Midbrain (tissue), 1 donor: ENCODE results near the gene SLC2A11.
A peak's percentile ranks its signal among the peaks of the same experiment; 100 is the strongest.

Experiments
- DNase-seq: peaks from one replicate; lab custom pipeline; 2025; lab: John Stamatoyannopoulos, UW

Gene SLC2A11, protein sequence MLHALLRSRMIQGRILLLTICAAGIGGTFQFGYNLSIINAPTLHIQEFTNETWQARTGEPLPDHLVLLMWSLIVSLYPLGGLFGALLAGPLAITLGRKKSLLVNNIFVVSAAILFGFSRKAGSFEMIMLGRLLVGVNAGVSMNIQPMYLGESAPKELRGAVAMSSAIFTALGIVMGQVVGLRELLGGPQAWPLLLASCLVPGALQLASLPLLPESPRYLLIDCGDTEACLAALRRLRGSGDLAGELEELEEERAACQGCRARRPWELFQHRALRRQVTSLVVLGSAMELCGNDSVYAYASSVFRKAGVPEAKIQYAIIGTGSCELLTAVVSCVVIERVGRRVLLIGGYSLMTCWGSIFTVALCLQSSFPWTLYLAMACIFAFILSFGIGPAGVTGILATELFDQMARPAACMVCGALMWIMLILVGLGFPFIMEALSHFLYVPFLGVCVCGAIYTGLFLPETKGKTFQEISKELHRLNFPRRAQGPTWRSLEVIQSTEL

DNA sequence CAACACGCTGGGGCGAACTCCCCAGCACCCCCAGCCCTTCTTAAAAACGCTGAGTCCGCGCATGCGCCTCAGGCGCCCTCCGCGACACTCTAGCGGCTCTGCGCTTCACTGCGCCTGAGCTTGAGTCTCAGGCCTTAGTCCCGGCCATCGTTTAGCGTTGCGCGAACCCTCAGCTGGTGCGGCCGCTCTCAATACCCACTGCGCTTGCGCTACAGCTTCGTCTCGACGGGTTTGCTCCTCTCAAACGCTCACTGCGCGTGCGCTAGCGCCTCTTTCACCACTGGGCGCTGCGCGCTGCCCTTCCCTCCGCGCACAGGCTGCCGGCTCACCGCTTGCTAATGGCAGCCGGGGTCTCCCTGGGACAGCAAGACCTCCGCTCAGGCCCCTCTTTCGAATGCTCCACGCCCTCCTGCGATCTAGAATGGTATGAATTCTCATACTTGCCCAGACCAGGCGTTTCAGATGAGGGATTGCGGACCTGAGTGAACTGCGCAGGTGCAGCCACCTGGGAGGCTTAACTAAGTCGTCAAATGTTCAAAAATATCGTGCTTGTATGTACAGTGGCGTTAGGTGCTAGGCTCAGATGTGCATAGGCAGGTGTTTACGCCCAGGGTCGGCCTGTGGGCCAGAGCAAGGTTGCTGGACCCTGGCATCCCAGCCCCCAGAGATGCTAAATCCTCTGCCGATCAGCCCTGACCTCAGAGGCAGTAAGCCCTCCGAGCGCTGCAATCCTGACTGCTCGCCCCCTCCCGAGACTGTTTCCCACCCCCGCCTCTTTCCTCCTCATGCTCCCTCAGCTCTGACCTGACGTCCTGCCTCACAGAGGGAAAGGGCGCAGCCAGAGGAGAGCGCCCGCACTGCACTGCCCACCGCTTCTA, at the start of gene SLC2A11:
TSS of gene SLC2A11 (plus strand) at position 270 of the 878 bp plus-strand sequence. CDS start at position 395, 125 bp downstream.
- peak; percentile 97 for DNase-seq

DNA sequence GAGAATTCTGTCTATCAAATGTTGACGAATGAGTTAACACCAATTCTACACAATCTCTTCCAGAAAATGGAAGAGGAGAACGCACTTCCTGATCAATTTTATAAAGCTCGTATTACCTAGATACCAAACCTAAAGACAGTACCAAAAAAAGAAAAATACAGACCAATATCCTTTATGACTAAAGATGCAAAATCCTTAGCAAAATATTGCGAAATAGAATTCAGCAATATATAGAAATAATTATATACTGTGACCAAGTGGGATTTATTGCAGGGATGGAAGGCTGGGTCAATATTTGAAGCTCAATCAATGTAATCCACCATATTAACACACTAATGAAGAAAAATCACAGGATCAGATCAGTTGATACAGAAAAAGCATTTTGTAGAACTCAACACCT, 45.3 kb upstream of the SLC2A11 start:
- DNase-seq: no peak

DNA sequence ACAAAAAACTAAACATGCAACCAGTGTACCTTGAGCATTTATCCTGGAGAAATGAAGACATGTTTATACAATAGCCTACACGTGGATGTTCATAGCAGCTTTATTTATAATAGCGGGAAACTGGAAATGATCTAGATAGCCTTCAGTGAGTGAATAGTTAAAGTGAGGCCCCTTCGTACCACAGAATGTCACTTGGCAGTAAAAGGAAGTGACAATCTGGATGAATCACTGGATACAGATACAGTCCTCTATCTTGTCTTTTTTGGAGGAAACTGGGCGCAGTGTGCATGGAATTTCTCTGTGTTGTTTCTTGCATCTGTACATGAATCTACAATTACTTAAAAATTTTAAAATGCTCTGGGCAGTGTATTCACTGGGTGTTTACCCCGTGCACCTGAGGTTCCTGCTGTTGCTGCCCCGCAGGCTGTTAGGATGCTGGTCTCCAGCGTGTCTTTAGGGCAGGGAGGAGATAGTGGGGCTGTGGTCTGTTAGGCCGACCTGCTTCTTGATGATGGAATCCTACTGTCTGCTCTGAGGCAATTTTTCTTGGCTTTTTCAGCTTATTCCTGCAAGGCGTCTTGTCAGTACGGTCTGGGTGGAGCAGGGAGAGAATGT, 42.0 kb upstream of the SLC2A11 start:
- no peak for DNase-seq

DNA sequence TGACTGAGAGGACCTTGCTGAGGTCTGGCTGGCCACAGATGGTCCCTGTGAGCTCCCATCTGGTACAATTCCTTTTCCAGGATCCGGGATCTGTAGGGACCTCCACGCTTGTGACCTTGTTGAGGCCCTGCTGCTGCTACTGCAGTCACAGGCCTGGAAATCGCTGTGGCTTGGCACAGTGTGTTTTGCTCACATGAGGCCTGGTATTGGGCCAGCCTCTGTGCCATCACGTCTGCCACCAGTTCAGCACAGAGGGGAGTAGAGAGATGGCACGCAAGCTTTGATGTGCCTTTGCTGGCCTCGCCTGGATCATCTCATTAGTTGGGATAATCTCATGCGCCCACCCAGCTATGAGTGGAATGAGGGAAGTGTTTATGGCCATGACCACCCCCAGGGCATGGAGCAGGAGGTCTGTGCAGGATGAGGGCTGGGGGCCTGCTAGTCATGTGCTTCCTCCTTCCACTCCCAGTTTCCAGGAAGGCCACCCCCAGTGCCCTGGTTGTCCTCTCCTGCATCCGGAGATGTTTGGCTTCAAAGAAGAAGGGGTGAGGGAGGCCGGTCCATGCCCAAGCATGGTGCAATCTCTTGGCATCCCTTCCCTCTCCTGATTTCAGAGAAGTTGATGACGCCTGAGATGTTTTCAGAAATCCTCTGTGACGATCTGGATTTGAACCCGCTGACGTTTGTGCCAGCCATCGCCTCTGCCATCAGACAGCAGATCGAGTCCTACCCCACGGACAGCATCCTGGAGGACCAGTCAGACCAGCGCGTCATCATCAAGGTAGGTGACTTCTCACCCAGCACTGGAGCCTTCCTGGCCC, 41.3 kb upstream of the SLC2A11 start:
- DNase-seq: peak; percentile 15

DNA sequence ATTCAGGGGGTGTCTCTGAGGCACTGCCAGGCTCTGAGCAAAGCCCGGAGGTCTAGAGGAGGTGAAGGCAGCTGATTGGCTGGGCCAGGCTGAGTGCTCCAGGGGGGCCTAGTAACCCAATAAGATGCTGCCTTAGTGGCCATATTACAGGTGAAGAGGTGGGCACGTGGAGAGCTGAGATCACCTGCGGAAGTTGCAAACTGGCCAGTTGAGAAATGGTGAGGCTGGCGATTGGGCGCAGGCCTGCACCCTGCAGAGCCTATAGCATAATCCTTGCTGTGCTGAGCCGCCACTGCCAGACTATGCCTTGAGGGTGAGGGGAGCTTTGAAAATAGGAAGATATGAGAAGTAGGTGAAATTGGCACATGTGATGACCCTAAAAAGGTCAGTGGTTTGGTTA, 40.5 kb upstream of the SLC2A11 start:
- no peak for DNase-seq

DNA sequence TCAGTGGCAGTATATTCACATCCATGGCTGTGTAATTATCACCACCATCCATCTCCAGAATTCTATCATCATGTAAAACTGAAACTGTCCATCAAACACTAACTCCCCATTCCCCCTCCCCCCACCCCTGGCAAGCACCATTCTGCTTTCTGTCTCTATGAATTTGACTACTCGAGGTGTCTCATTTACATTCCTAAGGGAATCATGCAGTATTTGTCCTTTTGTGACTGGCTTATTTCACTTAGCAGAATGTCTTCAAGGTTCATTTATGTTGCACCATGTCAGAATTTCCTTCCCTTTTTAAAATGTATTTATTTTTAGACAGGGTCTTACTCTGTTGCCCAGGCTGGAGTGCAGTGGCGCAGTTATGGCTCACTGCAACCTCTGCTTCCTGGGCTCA, 39.1 kb upstream of the SLC2A11 start:
- no peak for DNase-seq

DNA sequence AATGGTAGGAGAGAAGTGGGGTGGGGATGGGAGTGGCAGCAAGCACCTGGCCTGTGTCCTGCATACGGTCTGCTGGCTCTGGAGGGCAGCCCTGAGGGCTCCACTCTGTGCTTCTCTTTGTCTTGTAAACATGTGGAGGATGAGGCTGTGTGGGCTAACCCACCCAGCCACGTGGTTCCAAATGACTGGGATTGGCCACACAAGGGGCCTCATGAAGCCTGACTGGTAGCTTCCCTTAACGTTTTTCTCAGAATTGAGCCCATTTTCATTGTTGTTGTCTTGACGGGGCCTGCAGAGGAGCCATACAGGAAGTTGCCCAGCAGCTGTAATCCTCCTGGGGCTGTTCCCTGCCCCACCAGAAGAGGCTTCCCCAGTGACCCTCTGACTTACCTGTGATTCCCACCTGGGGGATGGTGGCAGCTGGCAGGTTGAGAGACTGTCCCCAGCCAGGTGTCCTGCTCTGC, 36.9 kb upstream of the SLC2A11 start:
- no peak for DNase-seq

DNA sequence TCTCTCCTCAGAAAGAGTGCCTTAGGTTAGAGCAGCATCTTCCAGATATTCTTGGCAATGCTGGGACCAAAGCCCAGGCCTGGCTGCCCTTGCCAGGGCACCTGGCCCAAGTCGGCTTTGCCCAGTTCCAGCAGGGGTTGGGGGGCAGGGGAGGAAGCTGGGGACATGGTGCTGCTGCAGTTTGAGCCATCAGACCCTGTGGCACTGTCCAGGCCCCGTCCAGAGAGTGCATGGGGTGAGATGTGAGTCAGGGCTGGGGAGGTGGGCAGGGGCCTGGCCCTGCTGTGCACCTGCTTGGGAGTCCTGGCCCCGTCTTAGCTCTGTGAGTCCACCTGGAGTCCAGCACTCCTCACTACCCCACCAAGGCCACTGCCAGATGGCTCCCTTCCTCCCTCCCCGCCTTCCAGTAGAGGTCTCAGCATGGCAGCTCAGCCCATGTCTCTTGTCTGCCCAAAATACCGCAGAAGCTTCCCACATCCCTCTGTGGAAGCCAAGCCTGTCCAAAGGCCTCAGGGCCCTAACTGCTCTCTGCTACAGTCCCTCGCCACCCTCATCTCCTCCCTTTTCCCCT, 35.5 kb upstream of the SLC2A11 start:
- DNase-seq: peak; percentile 21

DNA sequence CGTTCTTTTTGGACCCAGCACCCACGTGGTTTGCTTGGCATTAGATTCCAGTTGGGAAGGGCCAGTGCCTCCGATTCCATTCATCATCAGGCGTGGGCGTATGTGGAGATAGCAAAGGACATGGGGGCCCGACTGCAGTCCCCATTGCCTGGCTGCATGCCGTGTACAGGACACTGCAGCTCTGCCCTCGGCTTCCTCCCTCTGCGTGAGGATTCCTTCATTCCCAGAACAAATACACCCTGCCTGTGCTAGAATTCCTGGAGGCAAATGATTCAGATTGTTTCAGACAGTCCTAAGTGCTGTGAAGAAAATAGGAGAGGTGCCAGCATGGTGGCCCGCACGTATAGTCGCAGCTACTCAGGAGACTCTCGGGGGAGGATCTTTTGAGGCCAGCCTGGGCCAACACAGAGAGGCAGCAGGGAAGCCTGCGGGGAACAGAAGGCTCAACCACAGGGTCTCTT, 34.3 kb upstream of the SLC2A11 start:
- DNase-seq: no peak

DNA sequence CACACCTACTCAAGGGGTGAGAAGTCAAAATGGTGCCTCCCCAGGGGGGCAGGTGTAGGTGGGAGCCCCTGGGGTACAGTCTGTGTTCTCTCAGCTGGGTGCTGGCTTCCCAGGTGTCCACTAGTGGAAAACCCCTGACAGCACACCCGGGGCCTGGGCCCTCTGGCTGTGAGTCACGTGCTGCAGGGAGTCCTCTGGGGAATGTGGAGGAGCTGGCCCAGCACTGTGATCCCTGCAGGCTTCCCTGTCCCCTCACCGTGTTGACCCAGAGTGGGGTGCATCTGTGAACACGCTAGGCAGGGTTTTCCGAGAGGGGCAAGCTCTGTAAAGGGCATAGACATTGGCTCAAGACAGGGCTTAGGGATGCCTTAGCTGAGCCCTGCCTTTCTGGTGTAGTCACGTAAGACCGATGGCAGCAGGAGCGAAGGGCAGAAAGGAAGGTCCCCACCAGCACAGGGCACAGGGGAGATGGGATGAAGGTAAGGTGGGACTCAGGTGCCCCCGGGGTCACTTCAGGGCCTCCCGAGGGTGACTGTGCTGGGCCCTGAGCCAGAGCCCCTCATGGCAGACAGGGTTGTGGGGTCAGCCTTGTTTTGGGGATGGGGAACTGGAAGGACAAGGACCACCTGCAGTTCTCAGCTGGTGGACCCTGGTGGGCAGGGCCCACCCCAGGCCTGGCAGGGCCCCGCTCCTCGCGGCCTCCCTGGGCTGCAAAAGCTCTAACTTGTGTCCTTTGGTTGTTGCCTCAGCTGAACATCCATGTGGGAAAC, 33.0 kb upstream of the SLC2A11 start:
- DNase-seq: no peak

DNA sequence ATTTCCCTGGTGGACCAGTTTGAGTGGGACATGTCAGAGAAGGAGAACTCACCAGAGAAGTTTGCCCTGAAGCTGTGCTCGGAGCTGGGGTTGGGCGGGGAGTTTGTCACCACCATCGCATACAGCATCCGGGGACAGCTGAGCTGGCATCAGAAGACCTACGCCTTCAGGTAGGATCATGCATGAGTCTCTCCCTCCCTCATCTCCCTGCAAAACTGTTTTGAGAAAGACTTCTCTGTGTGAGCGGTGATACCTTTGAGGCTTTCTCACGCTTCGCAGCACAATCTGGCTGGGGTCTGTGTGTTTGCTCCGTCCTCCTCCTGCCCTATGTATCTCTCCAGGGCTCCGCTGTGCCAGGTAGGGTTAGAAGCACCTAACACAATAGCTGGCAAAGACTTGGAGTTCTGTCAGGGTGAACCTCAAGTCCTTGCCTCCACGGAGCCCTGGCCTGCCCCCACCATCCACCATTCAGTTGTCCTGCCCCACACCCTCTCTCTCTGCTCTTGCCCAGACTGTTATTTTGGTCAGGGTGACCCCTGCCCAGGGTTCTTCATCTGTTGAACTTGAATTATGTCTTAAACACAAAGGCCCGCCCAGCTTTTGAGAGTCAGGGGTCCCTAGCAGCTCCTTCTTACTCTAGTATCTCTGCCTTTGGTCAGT, 32.3 kb upstream of the SLC2A11 start:
- no peak for DNase-seq

DNA sequence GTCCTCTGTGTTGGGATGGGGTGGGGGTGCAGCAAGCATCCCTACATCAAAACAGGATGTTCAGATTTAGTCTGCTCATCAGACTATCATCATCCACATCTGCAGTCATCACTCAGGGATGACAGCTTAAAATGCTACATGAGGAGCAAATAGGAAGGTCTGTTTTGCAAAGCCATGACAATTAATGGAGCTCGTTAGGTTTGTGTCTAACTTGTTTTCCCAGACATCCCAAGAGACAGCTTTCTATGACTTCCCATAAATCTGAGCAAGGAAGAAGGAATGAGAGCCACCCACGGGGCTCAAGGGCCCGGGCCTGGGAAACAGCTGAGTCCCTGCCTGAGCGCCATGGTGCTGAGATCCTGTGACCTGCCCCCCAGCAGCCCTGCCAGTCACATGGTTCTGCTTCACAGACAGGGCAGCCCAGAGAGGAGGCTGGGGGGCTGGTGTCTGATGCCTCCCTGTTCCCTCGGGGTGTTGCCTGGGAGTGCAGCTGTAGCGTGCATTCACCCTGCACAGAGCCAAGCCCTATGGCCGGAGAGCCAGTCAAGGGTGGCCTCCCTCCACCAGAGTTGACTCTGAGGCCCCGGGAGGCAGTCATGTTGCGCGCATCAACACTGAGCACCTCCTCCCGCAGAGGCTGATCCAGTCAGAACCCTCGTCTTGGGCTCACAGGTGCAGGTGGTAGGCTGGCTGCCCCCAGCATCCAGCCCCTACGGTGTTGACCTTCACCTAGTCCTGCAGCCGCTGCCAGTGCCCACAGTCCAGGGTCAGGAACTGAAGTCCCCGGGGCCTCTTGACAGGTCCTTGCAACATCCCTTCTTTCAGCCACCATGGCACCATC, 30.9 kb upstream of the SLC2A11 start:
- no peak for DNase-seq

DNA sequence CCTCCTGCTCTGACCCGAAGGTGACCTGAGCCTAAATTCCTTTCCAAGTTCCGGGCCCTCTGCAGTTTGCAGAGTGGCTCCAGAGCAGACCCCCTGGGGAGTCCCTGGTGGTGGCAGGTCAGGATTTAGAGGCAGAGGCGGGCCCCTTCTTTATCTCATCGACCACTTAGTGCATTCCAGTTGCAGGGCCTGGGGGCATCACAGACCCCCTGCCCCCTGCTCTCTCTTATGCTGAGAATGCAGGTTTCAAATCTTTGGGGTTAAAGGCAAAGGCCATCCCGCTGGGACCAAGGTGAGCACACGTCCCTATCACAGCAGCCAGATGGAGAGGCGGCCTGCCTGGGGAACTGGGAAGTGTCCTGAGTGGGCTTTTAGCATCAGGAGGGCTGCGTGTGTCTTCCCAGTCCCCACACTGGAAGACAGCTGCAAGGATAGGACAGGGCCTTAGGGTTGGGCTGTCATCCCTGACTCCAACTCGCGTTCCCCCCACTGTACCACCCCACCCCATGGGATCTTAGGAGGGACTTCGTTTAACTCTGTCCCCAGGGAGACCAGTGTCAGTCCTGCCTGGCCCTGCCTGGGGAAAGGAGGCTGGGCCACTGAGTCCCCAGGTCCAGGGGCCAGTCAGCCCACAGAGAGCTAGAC, 30.2 kb upstream of the SLC2A11 start:
- DNase-seq: no peak

DNA sequence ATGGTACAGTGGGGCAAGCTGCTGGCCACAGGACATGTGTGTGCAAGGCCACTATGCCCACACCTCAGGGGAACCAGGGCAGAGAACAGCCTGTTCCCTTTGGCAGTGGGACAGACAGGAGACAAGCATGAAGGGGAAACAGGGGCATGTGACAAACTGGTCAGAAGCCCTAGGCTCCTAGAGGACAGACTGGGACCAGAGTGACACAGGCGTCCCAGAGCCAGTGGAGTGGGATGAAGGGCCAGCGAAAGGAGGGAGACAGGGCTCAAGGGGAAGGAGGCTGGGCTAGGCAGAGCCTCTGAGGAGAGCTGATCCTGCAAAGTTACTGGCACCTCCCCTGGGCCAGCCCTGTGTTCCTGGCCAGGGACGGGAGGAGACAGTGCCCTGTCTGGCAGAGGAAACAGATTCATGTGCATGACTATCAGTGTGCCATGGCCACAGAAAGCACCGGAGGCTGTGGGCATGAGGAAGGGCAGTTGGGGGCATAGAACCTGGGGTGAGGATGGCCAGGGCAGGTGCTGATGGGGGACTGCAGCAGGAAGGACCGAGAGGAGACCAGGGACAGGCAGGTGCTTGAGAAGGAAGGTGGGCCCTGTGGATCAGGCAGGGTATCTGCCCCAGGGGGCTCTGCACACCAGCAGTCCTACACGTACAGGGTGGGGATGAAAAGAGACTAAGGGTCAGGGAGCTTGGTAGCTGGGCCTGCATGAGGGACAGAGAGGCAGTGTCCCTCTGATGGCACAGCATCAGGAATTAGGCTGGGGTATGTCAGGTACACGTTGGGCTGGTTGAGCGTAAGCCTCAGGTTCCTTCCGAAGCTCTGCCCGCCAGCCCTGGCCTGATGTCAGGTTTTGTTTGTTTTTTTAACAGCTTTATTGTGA, 28.6 kb upstream of the SLC2A11 start:
- DNase-seq: peak; percentile 16

DNA sequence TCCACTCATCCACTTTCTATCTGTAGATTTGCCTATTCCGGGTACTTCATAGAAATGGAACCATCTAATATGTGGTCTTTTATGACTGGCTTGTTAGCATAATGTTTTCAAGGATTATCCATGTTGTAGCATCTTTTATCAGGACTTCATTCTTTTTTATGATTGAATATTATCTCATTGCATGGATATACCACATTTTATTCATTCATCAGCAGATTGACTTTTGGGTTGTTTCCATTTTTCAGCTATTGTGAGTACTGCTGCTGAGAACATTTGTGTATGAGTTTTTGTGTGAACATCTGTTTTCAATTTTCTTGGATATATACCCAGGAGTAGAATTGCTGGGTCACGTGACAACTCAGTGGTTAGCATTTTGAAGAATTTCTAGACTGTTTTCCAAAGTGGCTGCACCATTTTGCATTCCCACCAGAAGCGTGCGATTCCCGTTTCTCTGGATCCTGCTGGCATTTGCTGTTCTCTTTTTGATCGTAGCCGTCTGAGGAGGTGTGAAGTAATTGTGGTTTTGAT, 27.8 kb upstream of the SLC2A11 start:
- DNase-seq: no peak

DNA sequence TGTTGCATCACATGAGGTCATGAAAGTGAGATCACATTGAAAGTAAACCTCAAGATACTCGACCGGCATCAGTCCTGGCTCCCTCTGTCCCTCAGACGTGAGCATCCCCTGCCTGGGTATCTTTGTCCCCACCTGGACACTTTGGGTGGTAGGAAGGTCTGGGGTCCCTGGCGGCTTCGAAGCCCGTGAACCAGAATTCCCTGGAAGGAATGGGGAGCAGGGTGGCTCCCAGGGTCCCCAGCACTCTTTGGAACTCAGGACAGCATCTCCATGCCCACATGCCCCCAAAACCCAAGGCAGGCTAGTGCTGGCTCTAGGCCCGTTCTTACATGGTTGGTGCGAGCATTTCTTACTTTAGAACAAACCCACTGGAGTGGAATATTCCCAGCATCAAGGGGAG, 26.4 kb upstream of the SLC2A11 start:
- DNase-seq: no peak

DNA sequence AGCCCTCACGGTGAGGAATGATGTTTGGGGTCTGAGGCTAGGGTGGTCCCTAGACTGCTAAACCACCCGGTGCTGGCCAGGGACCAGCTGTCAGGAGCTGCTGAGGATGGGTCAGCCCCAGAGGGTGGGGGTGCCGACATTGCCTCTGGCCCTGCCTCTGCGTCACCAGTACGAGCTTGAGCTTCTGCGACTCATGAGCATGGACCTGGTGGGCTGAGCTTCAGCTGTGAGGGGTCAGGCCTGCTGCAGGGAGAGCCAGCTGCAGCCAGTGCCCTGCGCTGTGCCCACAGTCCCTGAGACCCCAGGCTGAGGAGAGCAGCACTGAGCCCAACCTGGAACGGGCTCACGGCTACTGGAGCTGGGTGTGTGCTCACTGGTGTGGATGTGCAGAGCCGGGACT, 25.9 kb upstream of the SLC2A11 start:
- no peak for DNase-seq
